ENCODE measurements around the gene SPATA20.

Gene SPATA20

GRCh38 chr17:50520483-50520882, 26.5 kb upstream of the SPATA20 start:
- no peak for DNase-seq (ENCODE audit: low read depth in 2 of 2)

GRCh38 chr17:50521514-50521913, 25.5 kb upstream of the SPATA20 start:
- DNase-seq (ENCODE audit: low read depth in 2 of 2), result no peak

- no peak for DNase-seq (ENCODE audit: low read depth in 2 of 2)
These were observed 24.2 kb upstream of the SPATA20 start for GRCh38 chr17:50522766-50523165.

GRCh38 chr17:50523208-50523607, 23.8 kb upstream of the SPATA20 start:
- no peak for DNase-seq (ENCODE audit: low read depth in 2 of 2)

- DNase-seq (ENCODE audit: low read depth in 2 of 2), result no peak
These were observed 22.1 kb upstream of the SPATA20 start for GRCh38 chr17:50524838-50525237.

- DNase-seq (ENCODE audit: low read depth in 2 of 2), result no peak
These were observed 19.7 kb upstream of the SPATA20 start for GRCh38 chr17:50527155-50527762.

GRCh38 chr17:50527949-50528474, 19.0 kb upstream of the SPATA20 start:
- DNase-seq (ENCODE audit: low read depth in 2 of 2), result no peak

GRCh38 chr17:50529849-50530248, 17.1 kb upstream of the SPATA20 start:
- no peak for DNase-seq (ENCODE audit: low read depth in 2 of 2)

GRCh38 chr17:50531428-50532025, 15.4 kb upstream of the SPATA20 start:
- no peak for DNase-seq (ENCODE audit: low read depth in 2 of 2)

- no peak for DNase-seq (ENCODE audit: low read depth in 2 of 2)
These were observed 14.4 kb upstream of the SPATA20 start, which contains the start of gene EPN3 for GRCh38 chr17:50532452-50533024. EPN3 (plus strand) TSS chr17:50532735; CDS start chr17:50536557, 3,822 bp downstream.

- no peak for DNase-seq (ENCODE audit: low read depth in 2 of 2)
These were observed 13.8 kb upstream of the SPATA20 start for GRCh38 chr17:50533185-50533584.

- DNase-seq (ENCODE audit: low read depth in 2 of 2), result peak in 1 of 2 experiments; percentile 29
These were observed 13.2 kb upstream of the SPATA20 start for GRCh38 chr17:50533720-50534148.

GRCh38 chr17:50534222-50534978, 12.6 kb upstream of the SPATA20 start:
- DNase-seq (ENCODE audit: low read depth in 2 of 2), result no peak

GRCh38 chr17:50534979-50535326, 12.0 kb upstream of the SPATA20 start:
- DNase-seq (ENCODE audit: low read depth in 2 of 2), result no peak

GRCh38 chr17:50535407-50535806, 11.6 kb upstream of the SPATA20 start:
- DNase-seq (ENCODE audit: low read depth in 2 of 2), result no peak

GRCh38 chr17:50536683-50537646, 10.0 kb upstream of the SPATA20 start:
- DNase-seq (ENCODE audit: low read depth in 2 of 2), result no peak

- no peak for DNase-seq (ENCODE audit: low read depth in 2 of 2)
These were observed 9.0 kb upstream of the SPATA20 start for GRCh38 chr17:50537721-50538548.

GRCh38 chr17:50538549-50539410, 8.2 kb upstream of the SPATA20 start:
- DNase-seq (ENCODE audit: low read depth in 2 of 2), result no peak

Data from fibroblast of skin of left quadriceps (primary cell).